ENCODE measurements around the gene TSC22D1.
"Not testable (repeated sequence)": the region's sequence is repeated elsewhere in the genome, so short reads cannot be mapped to it uniquely, and the experiment has no call there.

Gene TSC22D1

DNA sequence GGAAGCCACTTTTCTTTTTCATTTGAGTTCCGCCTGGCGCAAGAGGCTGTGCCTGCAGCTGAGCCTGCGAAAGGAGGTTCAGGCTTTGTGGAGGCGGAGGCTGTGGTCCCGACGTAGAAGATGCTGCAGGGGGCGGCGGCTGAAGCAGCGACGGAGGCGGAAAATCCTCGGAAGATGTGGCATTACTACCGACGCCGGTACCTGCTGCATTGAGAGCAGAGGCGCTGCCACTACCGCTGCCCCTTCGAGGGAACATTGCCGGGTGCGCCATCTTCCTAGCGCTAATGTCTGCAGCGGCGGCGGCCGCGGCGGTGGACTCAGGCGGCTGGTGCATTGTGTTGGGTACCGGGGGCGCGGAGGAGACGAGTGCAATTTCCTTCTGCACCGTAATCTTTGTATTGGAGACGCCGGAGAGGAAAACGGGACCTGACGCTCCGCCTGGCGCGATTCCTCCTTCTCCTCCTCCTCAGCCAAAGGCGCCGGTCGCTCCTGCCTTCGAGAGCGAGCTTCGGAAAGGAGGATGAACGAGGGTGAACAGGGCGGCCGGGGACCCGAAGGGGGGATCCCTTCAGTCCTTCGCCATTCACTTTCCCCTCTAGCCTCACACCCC, at the start of gene TSC22D1:
Gene TSC22D1, minus strand, starts transcription at position 590 of the 610 bp plus-strand sequence. Its CDS starts 256 bp downstream, at position 334.
- DNase-seq (ENCODE audit: low read depth in 1 of 2, low spot score in 1 of 2), result peak; percentile 37 to 44

DNA sequence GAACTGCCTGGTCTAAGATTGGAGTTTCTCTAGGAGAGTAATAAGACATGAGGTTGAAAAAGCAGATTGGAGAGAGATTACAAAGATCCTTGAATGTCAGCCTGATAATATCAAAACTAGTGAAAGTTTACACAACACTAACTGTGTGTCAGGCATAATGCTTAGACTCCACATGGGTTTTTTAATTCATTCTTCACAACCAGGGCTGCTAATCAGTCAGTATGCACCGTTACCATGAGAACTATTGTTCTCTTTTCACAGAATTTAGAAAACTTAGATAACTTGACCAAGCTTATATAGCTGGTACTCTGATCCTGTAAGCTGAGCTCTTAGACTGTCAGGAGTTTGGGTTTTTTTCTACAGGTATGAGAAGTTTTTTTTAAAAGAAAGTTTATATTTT, 46.6 kb upstream of the TSC22D1 start:
- DNase-seq (ENCODE audit: low read depth in 1 of 2, low spot score in 1 of 2), result no peak

DNA sequence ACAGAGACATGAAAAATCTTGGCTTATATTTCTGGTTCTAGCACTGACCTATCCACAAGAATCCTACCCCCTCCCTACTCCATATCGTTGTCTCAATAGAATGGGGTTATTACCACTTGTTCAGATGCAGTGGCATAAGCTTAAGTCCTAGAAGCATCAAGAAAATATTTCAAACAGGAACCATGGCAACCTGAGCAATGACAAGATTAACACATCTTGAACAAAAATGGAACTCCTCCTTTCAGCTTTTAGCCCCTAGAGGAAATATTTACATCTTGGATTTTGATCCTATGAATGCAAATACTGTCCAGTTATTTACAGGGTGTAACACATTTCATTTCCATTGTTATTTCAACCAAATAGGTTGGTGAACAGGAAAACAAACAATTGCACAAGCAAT, 46.1 kb upstream of the TSC22D1 start:
- no peak for DNase-seq (ENCODE audit: low read depth in 1 of 2, low spot score in 1 of 2)

DNA sequence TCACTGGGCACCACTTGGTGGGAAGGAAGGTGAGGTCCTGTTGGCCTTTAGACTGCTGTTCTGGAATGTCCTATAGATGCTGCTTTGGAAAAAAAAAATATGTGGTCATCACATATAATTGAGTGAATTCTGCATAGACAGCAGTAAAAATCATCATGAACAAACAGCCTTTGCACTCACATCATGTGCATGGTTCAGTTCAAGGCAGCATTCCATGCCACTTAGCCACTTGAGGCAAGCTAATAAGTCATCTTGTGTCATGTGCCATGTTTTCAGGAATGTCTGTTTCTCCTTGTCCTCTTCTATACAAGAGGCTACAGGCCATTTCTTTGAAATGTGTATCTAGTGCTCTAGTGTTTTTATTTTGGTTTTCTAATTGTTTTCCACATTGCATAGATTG, 43.9 kb upstream of the TSC22D1 start:
- DNase-seq (ENCODE audit: low read depth in 1 of 2, low spot score in 1 of 2), result no peak

DNA sequence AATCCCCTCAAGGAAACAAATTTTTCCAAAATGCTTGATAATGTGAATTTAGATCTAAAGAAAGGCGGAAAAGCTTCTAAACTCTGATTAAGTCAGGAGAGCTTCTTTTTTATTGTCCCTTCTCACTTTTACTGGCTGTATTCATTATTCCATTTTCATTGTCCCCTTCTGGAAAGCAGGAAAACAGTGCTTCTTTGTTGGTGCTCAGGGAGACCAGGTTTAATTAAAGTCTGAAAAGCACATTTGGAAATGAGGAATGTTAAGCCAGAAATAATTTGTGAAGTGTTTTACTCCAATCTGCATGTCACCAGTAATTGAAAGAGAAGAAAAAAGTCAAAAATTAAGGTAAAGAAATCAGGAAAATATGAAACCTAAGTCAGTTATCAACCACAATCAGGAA, 43.5 kb upstream of the TSC22D1 start:
- no peak for DNase-seq (ENCODE audit: low read depth in 1 of 2, low spot score in 1 of 2)

DNA sequence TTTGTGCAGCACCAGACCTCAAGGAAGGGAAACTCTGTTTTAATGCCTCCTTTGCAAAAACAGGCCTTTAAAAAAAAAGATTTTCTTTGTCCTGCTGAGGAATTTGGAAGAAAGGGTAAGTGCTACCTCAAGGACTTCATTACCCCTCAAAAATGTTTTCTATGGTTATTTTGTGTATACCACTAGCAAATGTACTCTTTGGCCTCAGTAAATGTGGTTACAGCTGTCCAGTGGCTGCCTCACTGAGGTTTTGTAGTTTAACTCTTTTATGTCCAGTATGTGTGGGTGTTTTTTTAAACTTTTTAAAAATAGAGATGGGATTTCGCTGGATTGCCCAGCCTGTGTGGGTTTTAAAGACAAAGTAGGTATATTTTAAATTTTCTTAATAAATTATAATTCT, 42.2 kb upstream of the TSC22D1 start:
- DNase-seq (ENCODE audit: low read depth in 1 of 2, low spot score in 1 of 2), result no peak

DNA sequence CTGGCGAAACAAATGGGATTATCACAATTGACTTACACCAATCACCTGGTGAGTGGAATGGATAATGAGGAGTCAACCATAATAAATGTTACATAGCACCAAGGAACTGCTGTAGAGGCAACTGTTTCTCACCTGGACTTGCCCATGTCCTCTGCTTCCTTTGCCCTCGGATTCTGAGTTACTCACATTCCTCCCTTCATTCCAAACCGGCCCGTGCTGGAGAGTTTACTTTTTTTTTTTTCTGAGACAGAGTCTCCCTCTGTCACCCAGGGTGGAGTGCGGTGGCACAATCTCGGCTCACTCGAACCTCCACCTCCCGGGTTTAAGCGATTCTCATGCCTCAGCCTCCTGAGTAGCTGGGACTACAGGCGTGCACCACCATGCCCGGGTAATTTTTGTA, 41.5 kb upstream of the TSC22D1 start:
- DNase-seq (ENCODE audit: low read depth in 1 of 2, low spot score in 1 of 2), result no peak

DNA sequence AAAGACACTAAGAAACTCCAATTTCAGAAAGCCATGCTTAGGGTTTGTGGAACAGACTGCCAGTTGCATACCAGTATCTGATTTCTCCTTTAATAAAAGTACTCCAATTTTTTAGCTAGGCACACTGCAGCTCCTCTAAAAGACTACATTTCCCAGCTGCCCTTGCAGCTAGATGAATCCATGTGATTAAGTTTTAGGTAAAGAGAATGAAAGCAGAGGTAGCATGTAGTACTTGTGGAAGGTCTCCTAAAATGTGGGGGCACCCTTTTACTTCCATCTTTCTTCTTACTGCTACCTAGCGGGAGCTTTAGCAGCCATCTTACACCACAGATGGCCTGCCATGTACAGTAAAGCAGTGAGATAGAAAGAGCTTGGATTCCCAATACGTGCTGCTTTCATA, 33.0 kb upstream of the TSC22D1 start:
- no peak for DNase-seq (ENCODE audit: low read depth in 1 of 2, low spot score in 1 of 2)

DNA sequence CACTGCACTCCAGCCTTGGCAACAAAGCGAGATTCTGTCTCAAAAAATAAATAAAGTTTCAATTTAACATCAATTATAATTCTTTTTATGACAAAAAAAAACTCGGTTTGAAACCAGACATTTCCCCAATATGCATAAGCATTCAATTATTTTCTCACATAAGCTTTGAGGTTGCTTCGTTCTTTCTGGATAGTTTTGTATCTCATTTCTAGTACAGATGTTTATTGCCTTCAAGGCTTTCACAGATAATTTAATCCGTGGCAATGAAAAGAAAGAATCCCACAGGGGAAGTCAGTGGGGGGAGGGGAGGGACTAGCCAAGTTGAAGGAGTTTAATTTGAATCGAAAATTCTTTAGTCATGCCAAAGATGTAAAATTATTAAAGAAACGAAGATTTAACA, 29.6 kb upstream of the TSC22D1 start:
- no peak for DNase-seq (ENCODE audit: low read depth in 1 of 2, low spot score in 1 of 2)

DNA sequence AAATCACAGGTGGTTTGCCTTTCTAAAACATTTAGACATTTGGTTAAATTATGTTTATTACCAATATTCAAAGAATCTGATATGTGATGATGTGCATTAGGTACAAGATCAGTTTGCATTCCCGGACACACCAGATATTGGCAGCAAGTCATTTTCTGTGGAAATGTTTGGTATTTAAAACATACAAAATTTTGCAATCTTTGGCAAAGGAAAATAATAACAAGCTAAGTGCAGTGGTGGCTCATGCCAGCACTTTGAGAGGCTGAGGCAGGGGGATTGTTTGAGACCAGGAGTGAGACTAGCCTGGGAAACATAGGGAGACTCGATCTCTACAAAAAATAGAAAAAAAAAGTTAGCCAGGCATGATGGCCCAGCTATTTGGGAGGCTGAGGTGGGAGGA, 29.1 kb upstream of the TSC22D1 start:
- DNase-seq (ENCODE audit: low read depth in 1 of 2, low spot score in 1 of 2), result no peak

DNA sequence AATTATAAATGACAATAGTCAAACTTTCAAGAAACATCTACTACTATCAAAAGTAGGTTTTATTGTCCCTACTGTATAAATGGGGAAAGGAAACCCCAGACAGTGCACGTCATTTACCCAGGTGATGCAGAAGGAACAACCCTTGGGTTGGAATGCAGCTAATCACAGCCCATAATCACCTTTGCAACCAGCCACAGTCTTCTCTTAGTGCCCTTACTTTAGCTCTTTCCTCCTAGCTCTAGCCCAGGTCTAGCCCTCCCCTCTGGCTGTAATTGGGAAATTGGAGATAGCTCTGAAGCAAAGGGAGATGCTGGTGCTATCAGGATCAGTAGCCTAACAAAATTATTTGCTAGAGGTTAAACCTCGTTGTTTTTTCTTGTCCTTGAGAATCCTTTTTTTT, 25.5 kb upstream of the TSC22D1 start:
- DNase-seq (ENCODE audit: low read depth in 1 of 2, low spot score in 1 of 2), result no peak

DNA sequence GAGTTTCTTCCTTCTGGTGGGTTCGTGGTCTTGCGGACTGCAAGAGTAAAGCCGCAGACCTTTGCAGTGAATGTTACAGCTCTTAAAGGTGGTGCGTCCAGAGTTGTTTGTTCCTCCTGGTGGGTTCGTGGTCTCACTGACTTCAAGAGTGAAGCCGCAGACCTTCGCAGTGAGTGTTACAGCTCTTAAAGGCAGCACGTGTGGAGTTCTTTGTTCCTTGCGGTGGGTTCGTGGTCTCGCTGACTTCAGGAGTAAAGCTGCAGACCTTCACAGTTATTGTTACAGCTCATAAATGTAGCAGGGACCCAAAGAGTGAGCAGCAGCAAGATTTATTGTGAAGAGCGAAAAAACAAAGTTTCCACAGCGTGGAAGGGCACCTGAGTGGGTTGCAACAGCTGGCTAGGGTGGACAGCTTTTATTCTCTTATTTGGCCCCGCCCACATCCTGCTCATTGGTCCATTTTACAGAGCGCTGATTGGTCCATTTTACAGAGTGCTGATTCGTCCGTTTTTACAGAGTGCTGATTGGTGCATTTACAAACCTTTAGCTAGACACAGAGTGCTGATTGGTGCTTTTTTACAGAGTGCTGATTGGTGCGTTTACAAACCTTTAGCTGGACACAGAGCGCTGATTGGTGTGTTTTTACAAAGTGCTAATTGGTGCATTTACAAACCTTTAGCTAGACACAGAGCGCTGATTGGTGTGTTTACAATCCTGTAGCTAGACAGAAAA, 17.9 kb upstream of the TSC22D1 start:
- DNase-seq (ENCODE audit: low read depth in 1 of 2, low spot score in 1 of 2), result not testable (repeated sequence)

DNA sequence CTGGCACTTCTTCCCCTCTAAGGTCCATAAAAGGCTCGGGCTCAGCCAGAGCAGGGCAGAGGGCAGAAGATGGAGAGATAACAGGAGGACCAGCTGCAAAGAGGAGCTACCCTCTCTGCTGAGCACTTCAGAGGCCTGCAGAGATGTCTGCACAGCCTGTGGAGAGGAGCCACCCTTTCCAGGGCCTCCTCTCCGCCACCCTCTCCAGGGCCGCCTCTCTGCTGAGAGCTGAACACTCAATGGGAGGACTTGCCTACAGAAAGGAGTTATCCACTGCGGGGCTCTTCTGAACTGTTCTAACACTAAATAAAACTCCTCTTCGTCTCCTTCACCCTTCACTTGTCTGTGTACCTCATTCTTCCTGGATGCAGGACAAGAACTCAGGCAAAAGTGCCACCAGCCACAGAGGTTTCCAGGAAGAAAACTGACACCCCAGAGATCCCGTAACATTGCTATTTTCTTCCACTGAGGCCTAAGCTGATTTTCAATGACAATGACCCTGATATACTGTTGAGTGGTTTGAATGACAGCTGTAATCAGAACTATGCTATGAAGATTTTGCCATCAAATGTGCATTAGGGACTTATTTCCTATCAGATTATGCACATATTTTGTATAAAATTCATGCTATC, 16.2 kb upstream of the TSC22D1 start:
- DNase-seq (ENCODE audit: low read depth in 1 of 2, low spot score in 1 of 2), result no peak

DNA sequence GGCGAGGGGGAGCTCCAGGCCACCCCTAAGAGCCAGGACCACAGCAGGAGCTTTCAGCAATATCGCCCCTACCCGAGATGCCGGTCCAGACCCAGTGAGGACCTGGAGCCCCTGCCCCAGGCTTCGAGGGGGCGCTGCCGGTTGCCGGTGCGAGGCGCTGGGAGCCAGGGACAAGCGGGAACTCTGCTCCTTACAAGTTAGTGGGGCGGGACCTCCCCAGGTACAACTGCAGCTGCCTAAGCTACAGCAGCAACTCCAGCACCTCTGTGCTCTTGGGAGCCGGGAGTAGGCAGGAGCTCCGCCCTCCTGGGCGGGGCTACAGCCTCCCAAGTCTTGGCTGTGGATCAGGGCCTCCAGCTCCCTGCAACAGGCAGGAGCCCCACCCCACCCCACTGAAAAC, 15.2 kb upstream of the TSC22D1 start:
- DNase-seq (ENCODE audit: low read depth in 1 of 2, low spot score in 1 of 2), result no peak

DNA sequence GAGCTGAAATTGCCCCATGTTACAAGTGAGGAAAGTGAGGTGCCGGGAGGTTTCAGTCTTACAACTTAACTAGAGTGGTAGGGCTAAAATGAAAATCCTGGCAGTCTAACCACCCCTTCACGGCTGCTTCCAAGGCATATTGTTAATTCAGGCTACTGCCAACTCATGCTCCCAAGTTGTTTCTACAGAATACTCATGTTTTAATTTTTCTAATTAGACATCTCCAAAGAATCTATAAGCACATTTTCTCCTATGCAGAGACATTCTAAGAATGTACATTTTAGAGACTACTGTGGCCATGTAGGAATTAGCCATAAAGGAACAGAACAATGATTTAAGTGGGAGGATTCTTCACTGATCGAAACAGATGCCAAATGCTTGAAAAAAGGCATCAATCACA, 7.0 kb upstream of the TSC22D1 start:
- no peak for DNase-seq (ENCODE audit: low read depth in 1 of 2, low spot score in 1 of 2)

DNA sequence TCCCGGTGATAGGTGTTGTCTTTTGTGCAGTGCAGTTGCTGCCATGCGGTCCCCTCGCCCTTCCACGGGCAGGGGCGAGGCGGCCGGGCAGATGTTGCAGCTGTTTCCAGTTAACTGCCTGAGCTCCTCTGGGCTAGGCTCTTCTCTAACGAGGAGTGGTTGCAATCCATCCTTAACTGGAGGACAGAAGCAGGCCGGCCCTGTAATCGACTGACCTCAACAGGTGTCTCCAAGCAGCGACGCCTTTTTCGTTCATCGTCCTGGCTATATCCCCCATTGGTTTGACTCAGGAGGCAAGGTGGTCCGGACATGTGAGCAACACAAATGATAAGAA, 1.9 kb upstream of the TSC22D1 start:
- no peak for DNase-seq (ENCODE audit: low read depth in 1 of 2, low spot score in 1 of 2)

DNA sequence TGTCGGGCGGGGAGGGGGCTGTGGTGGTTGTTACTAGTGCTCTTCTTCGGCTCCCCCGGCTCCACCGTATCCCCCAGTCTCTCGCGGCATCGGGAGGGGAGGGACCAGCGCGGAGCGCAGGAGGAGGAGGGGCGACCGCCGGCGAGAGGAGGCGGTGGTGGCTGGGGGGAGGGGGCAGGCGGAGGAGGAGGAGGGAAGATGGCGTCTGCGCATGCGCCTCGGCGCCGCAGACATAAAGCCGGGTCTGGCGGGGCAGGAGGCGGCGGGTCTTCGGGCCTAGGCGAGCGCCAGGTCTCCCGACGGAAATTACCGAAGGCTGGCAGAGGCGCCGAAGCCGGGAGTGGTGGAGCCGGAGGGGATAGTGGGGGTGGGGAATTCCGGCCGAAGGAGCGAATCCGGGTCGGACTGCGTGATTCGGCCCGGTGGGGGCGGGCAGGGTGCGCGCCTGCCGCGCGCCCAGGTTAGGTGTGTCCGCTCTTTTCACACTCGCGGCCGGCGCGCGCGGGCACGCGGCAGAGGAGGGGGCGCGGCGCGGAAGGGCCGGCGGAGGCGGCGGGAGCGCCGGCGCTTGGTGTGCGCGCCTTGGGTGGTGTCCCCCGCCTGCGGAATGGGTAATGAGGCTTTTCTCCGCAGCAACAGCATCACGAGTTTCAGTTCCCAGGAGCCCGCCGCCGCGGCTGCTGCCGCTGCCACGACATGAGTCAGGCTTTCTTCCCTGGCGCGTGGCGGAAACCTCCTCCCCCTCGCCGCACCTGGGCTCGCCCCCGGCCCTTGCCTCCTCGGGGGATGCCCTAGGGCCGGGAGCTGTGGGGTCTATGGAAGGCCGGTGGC, 1.3 kb upstream of the TSC22D1 start:
- DNase-seq (ENCODE audit: low read depth in 1 of 2, low spot score in 1 of 2), result peak; percentile 91 to 94

DNA sequence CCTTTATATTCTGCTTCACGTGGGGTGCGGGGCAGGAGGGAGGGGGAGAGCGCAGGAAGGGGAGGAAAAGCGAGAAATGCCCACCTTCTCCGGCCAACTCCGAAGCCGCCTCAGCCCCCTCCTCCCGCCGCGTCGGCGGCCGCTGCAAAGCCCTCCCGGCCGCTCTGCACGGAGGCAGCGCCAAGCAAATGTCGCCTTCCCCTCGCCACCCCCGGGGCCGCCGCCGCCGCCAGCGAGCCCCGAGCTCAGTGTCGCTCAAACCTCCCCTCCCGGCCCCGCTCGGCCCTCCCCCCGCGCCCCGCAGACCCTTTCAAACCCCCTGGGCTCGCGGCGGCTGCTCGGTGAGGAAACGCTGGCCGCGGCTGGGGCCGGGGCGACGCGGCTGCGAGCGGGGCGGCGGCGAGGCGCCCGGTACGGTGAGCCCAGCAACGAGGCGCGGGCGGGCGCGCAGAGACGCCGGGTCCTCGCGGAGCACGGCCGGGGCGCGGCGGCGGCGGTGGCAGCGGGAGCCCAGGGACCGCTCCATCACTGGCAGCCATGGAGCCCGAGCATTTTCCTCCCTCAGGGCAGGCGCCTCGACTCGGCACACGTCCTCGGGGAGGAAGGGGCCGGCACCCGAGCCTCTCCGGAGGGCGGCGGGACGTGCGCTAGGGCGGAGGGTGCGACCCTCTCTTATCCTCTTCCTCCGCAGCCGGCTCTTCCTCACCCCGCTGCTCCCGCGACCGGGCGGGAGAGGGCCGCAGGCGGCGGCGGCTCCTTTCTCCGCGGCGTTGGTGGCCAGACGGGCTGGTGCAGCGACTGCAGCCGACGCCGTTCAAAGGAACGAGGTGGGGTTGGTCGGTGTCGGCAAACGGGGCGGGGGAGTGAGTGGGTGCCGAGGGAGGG, 463 bp upstream of the TSC22D1 start:
- peak in 1 of 2 donors; percentile 11 for DNase-seq (ENCODE audit: low read depth in 1 of 2, low spot score in 1 of 2)

DNA sequence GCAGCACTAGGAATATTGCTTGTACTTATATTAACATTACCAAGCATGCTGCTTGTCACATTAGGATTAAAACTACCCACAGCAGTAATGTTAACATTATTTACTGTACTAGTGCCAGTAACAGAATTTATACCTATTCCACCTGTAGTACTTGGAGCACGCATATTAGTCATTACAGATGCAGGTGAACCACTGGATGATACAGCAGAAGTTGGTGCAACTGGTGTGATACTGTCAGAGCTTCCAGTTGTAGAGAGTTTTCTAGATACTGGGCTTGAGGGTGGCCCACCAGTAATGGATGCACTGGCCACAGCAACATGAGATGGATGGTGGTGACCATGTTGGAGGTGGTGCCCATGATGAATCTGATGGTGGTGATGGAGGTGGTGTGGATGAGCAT, 1.1 kb downstream of the TSC22D1 start:
- DNase-seq (ENCODE audit: low read depth in 1 of 2, low spot score in 1 of 2), result no peak

DNA sequence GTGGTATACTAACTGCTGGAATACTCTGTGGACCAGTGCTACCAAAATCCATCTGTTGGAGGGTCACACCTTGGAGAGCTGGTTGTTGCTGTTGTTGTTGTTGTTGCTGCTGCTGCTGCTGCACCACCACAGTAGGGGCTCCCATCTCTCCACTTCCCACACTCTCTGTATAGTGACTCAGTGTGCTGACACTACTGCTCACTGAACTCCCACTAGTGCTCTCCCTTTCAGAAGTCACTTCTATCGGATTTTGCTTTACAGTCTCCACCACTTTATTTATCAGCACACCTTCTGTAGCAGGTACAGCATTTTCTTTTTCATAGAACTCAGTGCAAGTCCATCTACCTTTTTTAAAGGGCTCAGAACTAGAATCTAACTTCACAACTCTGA, 1.7 kb downstream of the TSC22D1 start:
- no peak for DNase-seq (ENCODE audit: low read depth in 1 of 2, low spot score in 1 of 2)
